HG03575 (cell line): ENCODE measurements around the gene ADGRL4.
"Not testable (repeated sequence)": the region's sequence is repeated elsewhere in the genome, so short reads cannot be mapped to it uniquely, and the experiment has no call there.

Source experiments
- ATAC-seq: cut with Tn5 transposase; IDR thresholded peaks from one replicate; pipeline ENCODE4 v1.9.1; 2021; ENCODE audit not compliant: unreplicated experiment, insufficient number of reproducible peaks, low FRiP score; ENCODE audit errors: extremely low read depth

Gene ADGRL4

GRCh38 chr1:79006564-79006963 is at the start of gene ADGRL4:
Gene ADGRL4 (minus strand): TSS chr1:79006730. CDS start chr1:79006654, 76 bp downstream.
- ATAC-seq, result no peak

GRCh38 chr1:79055856-79056255 is 49.3 kb upstream of the ADGRL4 start:
- no peak for ATAC-seq

GRCh38 chr1:79052829-79053449 is 46.4 kb upstream of the ADGRL4 start:
- peak; percentile 99 for ATAC-seq

- no peak for ATAC-seq
Measured at GRCh38 chr1:79044974-79045650, 38.6 kb upstream of the ADGRL4 start.

GRCh38 chr1:79043506-79043905 is 37.0 kb upstream of the ADGRL4 start:
- no peak for ATAC-seq

- no peak for ATAC-seq
Measured at GRCh38 chr1:79042539-79042938, 36.0 kb upstream of the ADGRL4 start.

GRCh38 chr1:79042117-79042516 is 35.6 kb upstream of the ADGRL4 start:
- ATAC-seq, result peak; percentile 41

- no peak for ATAC-seq
Measured at GRCh38 chr1:79041666-79042065, 35.1 kb upstream of the ADGRL4 start.

- ATAC-seq, result peak; percentile 83
Measured at GRCh38 chr1:79040424-79041082, 34.0 kb upstream of the ADGRL4 start.

GRCh38 chr1:79037085-79037484 is 30.6 kb upstream of the ADGRL4 start:
- no peak for ATAC-seq

GRCh38 chr1:79012500-79012899 is 6.0 kb upstream of the ADGRL4 start:
- ATAC-seq, result no peak

GRCh38 chr1:79010589-79010988 is 4.1 kb upstream of the ADGRL4 start:
- no peak for ATAC-seq

GRCh38 chr1:79005945-79006344 is 585 bp downstream of the ADGRL4 start:
- no peak for ATAC-seq

- ATAC-seq, result no peak
Measured at GRCh38 chr1:79004916-79005315, 1.6 kb downstream of the ADGRL4 start.

GRCh38 chr1:78996791-78997190 is 9.7 kb downstream of the ADGRL4 start:
- ATAC-seq, result no peak

- ATAC-seq, result no peak
Measured at GRCh38 chr1:78987042-78987441, 19.5 kb downstream of the ADGRL4 start.

- no peak for ATAC-seq
Measured at GRCh38 chr1:78980511-78980910, 26.0 kb downstream of the ADGRL4 start.

- no peak for ATAC-seq
Measured at GRCh38 chr1:78972723-78973122, 33.8 kb downstream of the ADGRL4 start.

GRCh38 chr1:78967091-78967490 is 39.4 kb downstream of the ADGRL4 start:
- not testable (repeated sequence) for ATAC-seq

GRCh38 chr1:78958711-78959110 is 47.8 kb downstream of the ADGRL4 start:
- ATAC-seq, result no peak
